ENCODE results near the gene OTUD7B. TPM values are rescaled to one million over a fixed set of nuclear protein-coding genes. Genes with fewer than 3 reads are reported as not detected.

The OTUD7B gene
- total and polyA plus RNA-seq, 10 of the 15 experiments (the other 5 are each of a cell fraction or from before 2014, with no cell fraction given), result 1.7 to 24.9 (median 6.6) TPM

- RAD21 ChIA-PET (ENCODE audit: unreplicated experiment), result no interaction called here
- no peak overlapping the region for H3K9ac ChIP-seq (ENCODE audit: control insufficient read depth, insufficient read depth, low read length)
- H3K4me2 ChIP-seq (ENCODE audit: control insufficient read depth, insufficient read depth), result no peak overlapping the region
- no peak overlapping the region for H3K27ac ChIP-seq (ENCODE audit: control insufficient read depth, insufficient read depth)
- 95% methylated on average over 4 of the region's 4 CpGs for WGBS (ENCODE audit: insufficient coverage, insufficient replicate concordance, low lambda C conversion rate, missing lambda C conversion rate)
- no peaks in the 10 kb centered on the region for H3K9me3 ChIP-seq (replicated peaks; ENCODE audit: control insufficient read depth, insufficient read depth, low read length)
- no peak for FAIRE-seq
- H2AFZ ChIP-seq (ENCODE audit: control insufficient read depth, low read depth, low read length), result no peak overlapping the region
- in situ Hi-C loops (cut with MboI), result no loop called here
- POLR2A ChIA-PET, result no interaction called here
- H3K36me3 ChIP-seq (ENCODE audit: control insufficient read depth in 2 of 2, insufficient read depth in 2 of 2, low read length in 1 of 2), result no peaks in the 10 kb centered on the region
- TF ChIP-seq, protein P1, sequence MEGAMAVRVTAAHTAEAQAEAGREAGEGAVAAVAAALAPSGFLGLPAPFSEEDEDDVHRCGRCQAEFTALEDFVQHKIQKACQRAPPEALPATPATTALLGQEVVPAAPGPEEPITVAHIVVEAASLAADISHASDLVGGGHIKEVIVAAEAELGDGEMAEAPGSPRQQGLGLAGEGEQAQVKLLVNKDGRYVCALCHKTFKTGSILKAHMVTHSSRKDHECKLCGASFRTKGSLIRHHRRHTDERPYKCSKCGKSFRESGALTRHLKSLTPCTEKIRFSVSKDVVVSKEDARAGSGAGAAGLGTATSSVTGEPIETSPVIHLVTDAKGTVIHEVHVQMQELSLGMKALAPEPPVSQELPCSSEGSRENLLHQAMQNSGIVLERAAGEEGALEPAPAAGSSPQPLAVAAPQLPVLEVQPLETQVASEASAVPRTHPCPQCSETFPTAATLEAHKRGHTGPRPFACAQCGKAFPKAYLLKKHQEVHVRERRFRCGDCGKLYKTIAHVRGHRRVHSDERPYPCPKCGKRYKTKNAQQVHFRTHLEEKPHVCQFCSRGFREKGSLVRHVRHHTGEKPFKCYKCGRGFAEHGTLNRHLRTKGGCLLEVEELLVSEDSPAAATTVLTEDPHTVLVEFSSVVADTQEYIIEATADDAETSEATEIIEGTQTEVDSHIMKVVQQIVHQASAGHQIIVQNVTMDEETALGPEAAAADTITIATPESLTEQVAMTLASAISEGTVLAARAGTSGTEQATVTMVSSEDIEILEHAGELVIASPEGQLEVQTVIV (IDR thresholded peaks at IDR 0.05; ENCODE audit: borderline replicate concordance, partially characterized antibody), result no peak
- TF ChIP-seq MXI1 (IDR thresholded peaks at IDR 0.05; ENCODE audit: low read depth, low read length), result no peak
- no peak for TF ChIP-seq MLLT1 (IDR thresholded peaks at IDR 0.05)
- no peak for TF ChIP-seq YBX1 (IDR thresholded peaks at IDR 0.05)
- no peak for TF ChIP-seq BMI1 (IDR thresholded peaks at IDR 0.05; ENCODE audit: borderline replicate concordance)
- no peak for TF ChIP-seq RFX5 (IDR thresholded peaks at IDR 0.05; ENCODE audit: low read depth, low read length)
- TF ChIP-seq IRF5 (IDR thresholded peaks at IDR 0.05; ENCODE audit: borderline replicate concordance), result no peak
- TF ChIP-seq ZBTB4 (CRISPR knock-in tag; IDR thresholded peaks at IDR 0.05), result no peak
- CTCF ChIA-PET, result no interaction called here
- SMC1A ChIA-PET (ENCODE audit: uncharacterized antibody, unreplicated experiment), result no interaction called here
- BruUV-seq (replicated peaks), result no TSS peak
- ATAC-seq, result no peak
- DNase-seq (ENCODE audit: low read depth, low spot score), result no peak
- intact Hi-C loops (cut with micrococcal nuclease; ENCODE audit: unreplicated experiment), result no loop called here
- no peaks in the 10 kb centered on the region for H3K27me3 ChIP-seq (replicated peaks in 1 of 2; ENCODE audit: control insufficient read depth in 2 of 2, insufficient read depth in 2 of 2, low read length in 1 of 2)
- no peaks in the 10 kb centered on the region for H4K20me1 ChIP-seq (ENCODE audit: control insufficient read depth, insufficient read depth)
- H3K4me1 ChIP-seq (ENCODE audit: control insufficient read depth, insufficient read depth, low read length), result peaks cover 11% of the 10 kb centered on the region
- no peaks in the 10 kb centered on the region for H3K79me2 ChIP-seq (ENCODE audit: control insufficient read depth, insufficient read depth, low read length)
- no peak overlapping the region for H3K4me3 ChIP-seq
These were observed 77.3 kb downstream of the OTUD7B start for GRCh38 chr1:149933208-149933607.
